Activated CD8-positive, alpha-beta T cell treated with anti-CD3 and anti-CD28 coated beads, Interleukin-2, amount 10 ng/mL, durations not matched to agents 7 days and 5 days (primary cell): ENCODE results near the gene AHDC1. TPM values are rescaled to one million over a fixed set of nuclear protein-coding genes. Genes with fewer than 3 reads are reported as not detected.

ENCODE experiments used
- ATAC-seq: fragments of 150-1000 bp; cut with Tn5 transposase; one replicate; pipeline ENCODE4 v1.10.0; 2021; ENCODE audit warnings: moderate library complexity
- CTCF ChIA-PET: fragments of 350-600 bp; sonication (Branson Sonifier 250); formaldehyde crosslinking; loops from one replicate; lab custom pipeline; 2021; ENCODE audit warnings: antibody characterized with exemption; lab: Charles Lee
- POLR2A ChIA-PET: fragments of 350-600 bp; sonication (Branson Sonifier 250); formaldehyde crosslinking; loops from one replicate; lab custom pipeline; 2021; ENCODE audit warnings: antibody characterized with exemption; lab: Charles Lee
- DNase-seq: peaks from one replicate; pipeline ENCODE4 v3.0.0-alpha.2; 2020
- H3K27ac Mint-ChIP-seq: one replicate; pipeline ENCODE4 v1.8.0; 2021; ENCODE audit warnings: mild to moderate bottlenecking, mixed read lengths
- H3K27me3 Mint-ChIP-seq: one replicate; pipeline ENCODE4 v1.8.0; 2021; ENCODE audit warnings: low read depth, mixed read lengths
- H3K36me3 Mint-ChIP-seq: one replicate; pipeline ENCODE4 v1.8.0; 2021; ENCODE audit warnings: low read depth, mixed read lengths
- H3K4me1 Mint-ChIP-seq: one replicate; pipeline ENCODE4 v1.8.0; 2021; ENCODE audit warnings: low read depth, mixed read lengths
- H3K4me3 Mint-ChIP-seq: one replicate; pipeline ENCODE4 v1.8.0; 2021; ENCODE audit warnings: mild to moderate bottlenecking, mixed read lengths
- H3K9me3 Mint-ChIP-seq: one replicate; pipeline ENCODE4 v1.8.0; 2022; ENCODE audit warnings: mixed read lengths; ENCODE audit not compliant: insufficient read depth
- total RNA-seq, 2 experiments: library from RNA; stranded (reverse); gene quantifications; one replicate each; pipeline ENCODE4 v1.2.3, GENCODE V29; 2021

AHDC1 gene
- total RNA-seq, 2 experiments from 2014 or later: 20.9 to 22.7 TPM

DNA sequence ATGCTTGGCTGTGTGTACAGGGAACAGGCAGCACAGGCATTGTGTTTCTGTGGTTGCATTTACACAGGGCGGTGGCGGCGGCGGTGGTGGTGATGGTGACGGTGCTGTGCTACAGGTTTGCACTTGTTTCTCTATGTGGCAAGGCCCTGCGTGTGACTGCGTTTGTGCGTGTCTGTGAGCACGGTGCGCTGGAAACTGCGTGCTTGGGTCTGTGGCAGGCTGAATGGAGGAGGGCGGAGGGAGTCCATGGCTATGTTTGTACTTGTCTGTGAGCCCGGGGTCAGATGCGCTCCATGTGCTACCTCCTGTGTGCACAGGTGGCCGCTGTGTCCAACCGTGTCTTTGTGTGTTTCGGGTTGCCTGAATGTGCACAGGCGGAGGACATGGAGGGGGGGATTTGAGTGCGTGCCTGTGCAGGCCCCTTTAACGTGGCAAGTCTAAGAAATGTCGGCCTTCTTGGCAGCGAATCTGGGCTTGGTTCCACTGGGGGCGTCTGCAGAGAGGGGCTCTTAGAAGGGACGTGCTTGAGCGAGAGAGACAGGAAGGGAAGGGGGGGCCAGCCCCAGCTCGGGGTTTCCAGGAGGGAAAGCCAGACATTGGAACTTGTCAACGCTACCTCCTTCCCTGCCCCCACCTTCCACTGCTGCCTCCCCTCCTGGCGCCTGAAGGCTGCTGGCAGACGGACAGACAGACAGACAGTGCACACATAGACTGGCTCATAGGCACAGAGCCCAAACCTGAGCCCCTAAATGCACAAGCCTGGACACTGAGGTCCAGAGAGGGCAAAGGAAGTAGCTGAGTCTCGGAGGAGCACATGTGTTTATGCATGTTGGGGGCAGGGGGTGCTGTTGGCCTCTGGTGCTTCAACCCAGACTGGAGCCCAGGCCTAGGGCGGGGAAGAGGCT is 81.3 kb downstream of the AHDC1 start:
- peak; percentile 52 for ATAC-seq
- H3K4me3 Mint-ChIP-seq: peak overlapping the region; percentile 84
- H3K27me3 Mint-ChIP-seq: no peaks in the 10 kb centered on the region
- CTCF ChIA-PET: interaction anchor here (0.7 to 7.1 kb wide), 29 partner anchors 13 to 226 kb away, joined by 3 to 97 read pairs (median 5); partner anchors contain the start of genes AHDC1, IFI6 and WASF2
- DNase-seq: peak; percentile 85
- peaks cover 8% of the 10 kb centered on the region for H3K36me3 Mint-ChIP-seq
- peaks cover 81% of the 10 kb centered on the region for H3K4me1 Mint-ChIP-seq
- H3K27ac Mint-ChIP-seq: peak overlapping the region; percentile 93
- POLR2A ChIA-PET: interaction anchor here (0.6 to 5.9 kb wide), 10 partner anchors 15 to 180 kb away, joined by 3 to 51 read pairs (median 3); partner anchors contain the start of gene WASF2
- H3K9me3 Mint-ChIP-seq: no peaks in the 10 kb centered on the region

DNA sequence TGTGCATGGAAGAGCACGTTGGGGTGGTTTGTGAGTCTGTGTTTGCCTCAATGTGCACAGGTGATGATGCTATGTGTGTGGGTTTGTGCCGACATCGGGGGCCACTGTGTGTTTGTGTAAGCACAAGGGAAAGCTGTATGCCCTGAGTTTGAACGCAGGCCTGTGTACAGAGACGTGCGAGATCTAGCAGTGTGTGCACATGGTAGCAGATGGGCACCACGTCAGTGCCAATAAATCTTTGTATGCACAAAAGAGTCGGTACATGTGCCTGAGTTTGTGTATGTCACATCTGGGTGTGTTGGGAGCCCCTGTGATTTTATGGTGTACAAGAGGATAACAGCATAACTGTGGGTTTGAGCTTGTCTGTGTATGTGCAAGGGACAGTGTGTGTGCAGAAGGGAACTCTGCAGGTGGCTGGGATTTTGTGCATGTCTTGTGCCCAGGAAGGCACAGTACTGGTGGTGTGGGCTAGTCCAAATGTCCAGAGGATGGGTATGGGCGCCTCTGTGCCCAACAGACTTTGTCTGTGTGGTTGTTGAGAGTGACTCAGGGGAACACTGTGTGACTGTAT is 82.0 kb downstream of the AHDC1 start:
- Mint-ChIP-seq H3K27ac (peak overlapping the region; percentile 93), H3K9me3 (no peaks in the 10 kb centered on the region), H3K27me3 (no peaks in the 10 kb centered on the region), H3K4me1 (peaks cover 80% of the 10 kb centered on the region), H3K36me3 (peaks cover 8% of the 10 kb centered on the region), H3K4me3 (peak overlapping the region; percentile 84)
- DNase-seq (peak; percentile 46), ATAC-seq (peak; percentile 9)
- POLR2A ChIA-PET: interaction anchor here (0.6 to 5.9 kb wide), 6 partner anchors 14 to 180 kb away, joined by 3 to 51 read pairs (median 4); partner anchors contain the start of genes SYTL1 and WASF2
- CTCF ChIA-PET: interaction anchor here (0.8 to 7.1 kb wide), 11 partner anchors 32 to 226 kb away, joined by 3 to 97 read pairs (median 11); partner anchors contain the start of genes AHDC1 and WASF2

DNA sequence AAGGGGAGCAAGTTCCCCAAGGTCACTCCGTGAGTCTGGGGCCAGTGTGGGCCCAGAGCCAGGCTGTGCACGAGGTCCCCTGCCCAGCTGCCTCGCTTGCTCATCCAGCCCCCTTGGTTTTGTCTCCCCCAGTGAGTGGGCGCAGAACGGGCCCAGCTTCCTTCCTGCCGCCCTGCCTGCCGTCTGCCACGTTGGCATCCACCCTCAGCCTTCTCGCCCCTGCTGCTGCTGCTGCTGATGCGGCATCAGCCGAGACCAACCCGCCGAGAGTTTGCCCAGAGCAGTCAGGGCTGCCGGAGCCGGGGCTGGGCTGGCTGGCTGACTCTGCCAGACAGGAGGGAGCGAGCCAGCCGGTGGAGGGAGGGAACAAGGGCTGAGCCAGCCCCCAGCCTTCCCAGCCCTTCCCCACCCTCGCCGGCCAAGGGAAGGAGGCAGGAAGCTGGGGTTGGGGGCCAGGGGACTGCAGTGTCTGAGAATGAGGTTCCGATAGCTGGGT is 82.6 kb downstream of the AHDC1 start:
- Mint-ChIP-seq H3K36me3 (peaks cover 4% of the 10 kb centered on the region), H3K27ac (peak overlapping the region; percentile 93), H3K4me3 (peak overlapping the region; percentile 84), H3K9me3 (no peaks in the 10 kb centered on the region), H3K4me1 (peaks cover 76% of the 10 kb centered on the region), H3K27me3 (no peaks in the 10 kb centered on the region)
- ATAC-seq (peak; percentile 11), DNase-seq (peak; percentile 55)
- POLR2A ChIA-PET: interaction anchor here (0.8 to 5.9 kb wide), 6 partner anchors 14 to 179 kb away, joined by 3 to 51 read pairs (median 4); partner anchors contain the start of genes SYTL1 and WASF2
- CTCF ChIA-PET: interaction anchor here (0.7 to 7.1 kb wide), 16 partner anchors 31 to 225 kb away, joined by 3 to 97 read pairs (median 4); partner anchors contain the start of genes AHDC1 and WASF2

- Mint-ChIP-seq H3K4me3 (peak overlapping the region; percentile 84), H3K36me3 (peaks cover 2% of the 10 kb centered on the region), H3K27me3 (no peaks in the 10 kb centered on the region), H3K4me1 (peaks cover 69% of the 10 kb centered on the region), H3K27ac (peak overlapping the region; percentile 93), H3K9me3 (no peaks in the 10 kb centered on the region)
- ChIA-PET CTCF (interaction anchor here (0.7 to 7.1 kb wide), 11 partner anchors 30 to 224 kb away, joined by 3 to 97 read pairs (median 3); partner anchors contain the start of genes AHDC1 and WASF2), POLR2A (interaction anchor here (1.0 to 5.9 kb wide), 3 partner anchors 31 kb away, joined by 4 to 51 read pairs (median 6); partner anchors contain the start of gene WASF2)
- ATAC-seq (no peak), DNase-seq (no peak)
Observed at GRCh38 chr1:27520651-27521050, 83.3 kb downstream of the AHDC1 start.

DNA sequence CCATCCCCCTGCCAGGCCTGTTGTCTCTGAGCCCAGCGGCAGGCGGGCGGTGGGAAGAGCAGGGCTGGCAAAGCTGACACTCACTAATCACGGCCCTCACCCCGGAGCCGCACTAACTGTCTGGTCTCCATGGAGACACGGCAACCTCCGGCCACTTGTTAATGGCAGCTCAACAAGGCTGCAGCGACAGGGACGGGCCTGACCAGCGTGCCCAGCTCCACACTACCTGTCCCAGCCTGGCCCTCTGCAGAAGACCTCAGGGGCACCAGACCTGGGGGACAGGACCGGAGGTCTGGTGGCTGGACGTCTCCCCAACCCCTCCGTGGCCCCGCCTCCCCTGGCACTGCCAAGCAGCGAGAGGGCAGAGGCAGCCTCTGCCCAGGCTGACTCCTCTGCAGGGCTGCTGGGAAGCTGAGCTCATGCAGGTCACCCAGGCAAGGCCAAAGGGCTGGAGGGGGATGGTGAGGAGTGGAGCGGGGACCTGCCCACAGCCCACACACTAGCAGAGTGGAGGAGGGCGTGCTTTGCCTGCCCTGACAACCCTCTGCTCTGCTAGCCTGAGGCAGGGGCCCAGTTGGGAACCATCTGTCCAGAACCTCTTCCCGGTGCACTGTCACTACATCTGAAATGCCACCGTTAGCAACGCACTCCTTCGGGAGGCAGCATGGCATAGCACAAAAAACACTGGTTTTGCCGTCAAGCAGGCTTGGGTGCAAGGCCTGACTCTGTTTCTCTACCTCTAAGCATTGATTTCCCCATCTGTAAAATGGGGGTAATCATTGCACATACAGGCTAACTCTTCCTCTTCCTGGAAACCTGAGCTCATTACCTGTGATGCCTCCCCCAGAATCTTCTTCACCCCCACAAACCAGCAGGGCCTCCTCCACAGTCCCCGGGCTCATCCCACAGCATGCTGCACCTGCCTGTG is 84.3 kb downstream of the AHDC1 start:
- DNase-seq: no peak
- peak overlapping the region; percentile 60 for H3K27ac Mint-ChIP-seq

DNA sequence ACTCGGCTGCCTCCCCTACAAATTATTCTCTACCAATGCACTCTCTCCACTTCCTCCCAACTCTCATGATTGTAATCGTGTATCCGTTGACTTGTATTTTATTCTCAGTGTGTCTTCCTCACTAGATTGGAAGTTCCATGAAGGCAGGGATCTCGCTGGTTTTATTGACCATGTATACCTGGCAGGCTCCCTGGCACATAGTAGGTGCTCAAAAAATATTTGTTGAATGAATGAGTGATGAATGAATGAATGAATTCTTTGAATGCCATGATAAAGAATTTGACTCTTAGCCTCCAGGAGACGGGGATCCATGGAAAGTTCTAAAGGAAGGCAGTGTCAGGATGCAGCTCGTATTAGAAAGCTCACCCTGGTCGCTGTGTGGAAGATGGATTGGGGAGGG is 85.1 kb downstream of the AHDC1 start:
- POLR2A ChIA-PET: interaction anchor here (0.5 to 2.0 kb wide), 2 partner anchors 29 to 134 kb away, joined by 3 to 6 read pairs; partner anchors contain the start of gene WASF2
- no peak for DNase-seq
- H3K27ac Mint-ChIP-seq: no peak overlapping the region
- ATAC-seq: no peak
- H3K27me3 Mint-ChIP-seq: no peaks in the 10 kb centered on the region
- peaks cover 53% of the 10 kb centered on the region for H3K4me1 Mint-ChIP-seq
- no peak overlapping the region for H3K4me3 Mint-ChIP-seq
- no peaks in the 10 kb centered on the region for H3K36me3 Mint-ChIP-seq
- H3K9me3 Mint-ChIP-seq: no peaks in the 10 kb centered on the region
- CTCF ChIA-PET: interaction anchor here (1.0 kb wide), 1 partner anchor 38 kb away, joined by 3 read pairs; no protein-coding TSS in a partner anchor

More for the DNA sequence above, 84.3 kb downstream of the AHDC1 start:
- no peak overlapping the region for H3K4me3 Mint-ChIP-seq
- H3K9me3 Mint-ChIP-seq: no peaks in the 10 kb centered on the region
- H3K27me3 Mint-ChIP-seq: no peaks in the 10 kb centered on the region
- peaks cover 61% of the 10 kb centered on the region for H3K4me1 Mint-ChIP-seq
- no peak for ATAC-seq
- peaks cover 2% of the 10 kb centered on the region for H3K36me3 Mint-ChIP-seq
- ChIA-PET CTCF (interaction anchor here (0.6 to 4.5 kb wide), 6 partner anchors 37 to 150 kb away, joined by 3 to 17 read pairs (median 3); no protein-coding TSS in a partner anchor), POLR2A (interaction anchor here (0.5 to 2.0 kb wide), 2 partner anchors 29 to 133 kb away, joined by 3 to 6 read pairs; partner anchors contain the start of gene WASF2)

DNA sequence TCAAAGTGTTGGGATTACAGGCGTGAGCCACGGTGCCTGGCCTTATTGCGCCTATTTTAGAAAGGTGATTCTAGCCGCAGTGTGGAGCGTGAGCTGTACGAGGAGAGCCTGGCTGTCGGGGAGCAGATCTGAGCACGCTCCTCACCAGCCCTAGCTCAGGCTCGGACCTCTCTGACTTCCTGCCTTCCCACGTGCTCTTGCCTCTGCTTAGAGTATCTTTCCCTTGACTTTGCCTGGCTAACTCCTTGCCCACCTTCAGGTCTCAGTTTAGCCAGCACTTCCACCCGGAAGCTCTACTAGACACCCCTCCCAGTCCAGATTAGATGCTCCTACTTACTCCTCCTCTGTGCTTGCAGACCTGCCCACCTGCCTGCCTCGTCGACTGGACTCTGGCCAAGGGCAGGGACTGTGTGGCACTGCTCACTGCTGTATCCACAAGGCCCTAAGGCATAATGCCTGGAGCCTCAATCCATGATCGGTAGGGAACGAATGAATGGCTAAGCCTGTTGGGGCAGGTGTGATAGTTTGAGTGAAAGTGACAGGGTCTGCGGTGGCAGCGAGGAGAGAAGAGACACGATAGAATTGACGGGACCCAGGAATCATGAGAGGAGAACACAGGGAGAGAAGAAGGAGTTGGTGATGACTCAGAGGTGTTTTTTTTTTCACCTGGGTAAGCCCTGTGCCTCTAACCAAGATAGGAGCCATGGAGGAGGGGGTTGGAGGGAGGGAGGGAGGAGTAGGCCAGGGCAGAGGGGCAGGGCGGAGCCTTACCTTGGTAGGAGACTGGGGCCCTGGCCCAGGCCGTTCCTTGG is 85.8 kb downstream of the AHDC1 start:
- ChIA-PET POLR2A (interaction anchor here (2.0 kb wide), 1 partner anchor 28 kb away, joined by 6 read pairs; the partner anchor contains the start of gene WASF2), CTCF (interaction anchor here (1.0 to 1.1 kb wide), 2 partner anchors 30 to 39 kb away, joined by 3 read pairs; no protein-coding TSS in a partner anchor)
- Mint-ChIP-seq H3K9me3 (no peaks in the 10 kb centered on the region), H3K27me3 (no peaks in the 10 kb centered on the region), H3K36me3 (no peaks in the 10 kb centered on the region), H3K4me1 (peaks cover 51% of the 10 kb centered on the region), H3K27ac (no peak overlapping the region), H3K4me3 (no peak overlapping the region)
- ATAC-seq (no peak), DNase-seq (no peak)

- ChIA-PET CTCF (interaction anchor here (1.1 to 1.9 kb wide), 2 partner anchors 29 to 39 kb away, joined by 3 to 6 read pairs; no protein-coding TSS in a partner anchor), POLR2A (interaction anchor here (1.8 kb wide), 1 partner anchor 27 kb away, joined by 9 read pairs; the partner anchor contains the start of gene WASF2)
- Mint-ChIP-seq H3K4me1 (peaks cover 44% of the 10 kb centered on the region), H3K4me3 (no peak overlapping the region), H3K27me3 (no peaks in the 10 kb centered on the region), H3K36me3 (no peaks in the 10 kb centered on the region), H3K27ac (no peak overlapping the region), H3K9me3 (no peaks in the 10 kb centered on the region)
- no peak for ATAC-seq
- DNase-seq: no peak
Observed at GRCh38 chr1:27517301-27517700, 86.6 kb downstream of the AHDC1 start.

DNA sequence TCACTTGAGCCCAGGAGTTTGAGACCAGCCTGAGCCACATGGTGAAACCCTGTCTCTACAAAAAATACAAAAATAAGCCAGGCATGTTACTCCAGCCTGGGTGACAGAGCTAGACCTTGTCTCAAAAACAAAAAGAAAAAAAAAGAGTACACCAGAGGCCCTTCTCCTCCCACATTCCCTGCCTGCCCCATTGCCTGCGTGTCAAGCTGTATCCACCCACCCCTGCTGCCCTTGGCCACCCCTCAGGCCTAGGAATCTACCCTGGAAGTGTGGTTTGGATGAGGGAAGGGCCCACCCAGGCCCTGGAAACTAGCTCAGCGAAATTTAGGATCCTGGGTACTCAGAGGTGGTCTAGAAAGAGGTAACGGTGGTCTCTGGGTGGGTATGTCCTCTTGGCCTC is 88.3 kb downstream of the AHDC1 start:
- Mint-ChIP-seq H3K27ac (no peak overlapping the region), H3K27me3 (no peaks in the 10 kb centered on the region), H3K9me3 (no peaks in the 10 kb centered on the region), H3K4me1 (peaks cover 27% of the 10 kb centered on the region), H3K4me3 (no peak overlapping the region), H3K36me3 (no peaks in the 10 kb centered on the region)
- DNase-seq (no peak), ATAC-seq (no peak)
- ChIA-PET POLR2A (interaction anchor here (0.6 to 1.8 kb wide), 3 partner anchors 10 to 25 kb away, joined by 3 to 9 read pairs (median 5); partner anchors contain the start of gene WASF2), CTCF (interaction anchor here (1.3 to 1.9 kb wide), 2 partner anchors 19 to 41 kb away, joined by 3 to 6 read pairs; no protein-coding TSS in a partner anchor)
